Right lobe of liver (tissue), 4 donors: ENCODE data around the gene CPNE4.

Experiments
- CTCF ChIP-seq, 4 donors: fragments of 200-600 bp in 3 of 4; fragments of 450-650 bp in 1 of 4; IDR thresholded peaks; one replicate each; pipeline versions ENCODE4 v1.5.1 to v1.8.0; 2016 to 2022; ENCODE audit warnings: antibody characterized with exemption in 4 of 4, mild to moderate bottlenecking in 2 of 4
- POLR2A ChIP-seq: fragments of 450-650 bp; IDR thresholded peaks from one replicate; pipeline ENCODE4 v1.6.1; 2017; ENCODE audit warnings: antibody characterized with exemption, mild to moderate bottlenecking
- donor health status: DM: no; HTN: no; CAD: no.
- donor health status: DM: no; HTN: no; CAD: no.
- donor health status: DM: no; HTN: yes; CAD: no.

- TF ChIP-seq CTCF (IDR thresholded peaks at IDR 0.05) (no peak), POLR2A (no peak)
Measured at GRCh38 chr3:131555456-131555855, 479.4 kb downstream of the CPNE4 start.
